Measurements from ENCODE around the gene SHISA7.
A peak's percentile ranks its signal among the peaks of the same experiment; 100 is the strongest.
"Not testable (repeated sequence)": the region's sequence is repeated elsewhere in the genome, so short reads cannot be mapped to it uniquely, and the experiment has no call there.

Gene SHISA7

GRCh38 chr19:55419624-55420236, 23.4 kb downstream of the SHISA7 start:
- no peak for DNase-seq (ENCODE audit: low read depth, low spot score)
- CTCF ChIA-PET = interaction anchor here (0.9 to 5.2 kb wide), 10 partner anchors 9 to 332 kb away, joined by 3 to 90 read pairs (median 6); partner anchors contain the start of gene ZNF865
- no peak for TF ChIP-seq CTCF (IDR thresholded peaks at IDR 0.05; ENCODE audit: insufficient read depth, low read length, missing control alignments)
- H3K4me3 ChIP-seq (ENCODE audit: low read depth, low read length) = no peak overlapping the region
- POLR2A ChIA-PET = interaction anchor here (0.6 to 2.8 kb wide), 2 partner anchors 12 to 302 kb away, joined by 3 to 15 read pairs; partner anchors contain the start of gene UBE2S

DNA sequence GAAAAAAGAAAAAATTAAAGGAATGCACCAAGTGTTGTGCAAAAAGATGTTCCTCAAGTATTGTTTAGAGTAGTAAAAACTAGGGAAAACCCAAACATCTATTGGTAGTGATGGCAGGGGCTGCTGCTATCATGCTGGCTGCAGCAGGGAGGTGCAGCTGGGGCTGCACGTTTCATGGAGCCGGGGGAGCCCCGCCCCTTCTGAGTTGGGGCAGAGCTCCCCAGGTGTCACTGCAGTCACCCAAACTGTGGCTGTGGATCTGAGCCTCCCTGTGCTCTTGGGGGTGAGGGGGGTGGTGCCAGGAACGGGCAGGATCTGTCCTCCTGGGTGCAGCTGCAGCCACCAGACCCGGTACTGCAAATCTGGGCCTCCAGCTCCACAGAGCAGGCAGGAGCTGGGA, 24.0 kb downstream of the SHISA7 start:
- no peak overlapping the region for H3K4me3 ChIP-seq (ENCODE audit: low read depth, low read length)
- ChIA-PET CTCF (interaction anchor here (0.8 to 5.2 kb wide), 22 partner anchors 9 to 331 kb away, joined by 3 to 90 read pairs (median 6); partner anchors contain the start of genes PPP6R1, UBE2S and ZNF865), POLR2A (interaction anchor here (2.8 kb wide), 1 partner anchor 12 kb away, joined by 15 read pairs; the partner anchor contains the start of gene UBE2S)
- DNase-seq (ENCODE audit: low read depth, low spot score) = no peak
- no peak for TF ChIP-seq CTCF (IDR thresholded peaks at IDR 0.05; ENCODE audit: insufficient read depth, low read length, missing control alignments)

DNA sequence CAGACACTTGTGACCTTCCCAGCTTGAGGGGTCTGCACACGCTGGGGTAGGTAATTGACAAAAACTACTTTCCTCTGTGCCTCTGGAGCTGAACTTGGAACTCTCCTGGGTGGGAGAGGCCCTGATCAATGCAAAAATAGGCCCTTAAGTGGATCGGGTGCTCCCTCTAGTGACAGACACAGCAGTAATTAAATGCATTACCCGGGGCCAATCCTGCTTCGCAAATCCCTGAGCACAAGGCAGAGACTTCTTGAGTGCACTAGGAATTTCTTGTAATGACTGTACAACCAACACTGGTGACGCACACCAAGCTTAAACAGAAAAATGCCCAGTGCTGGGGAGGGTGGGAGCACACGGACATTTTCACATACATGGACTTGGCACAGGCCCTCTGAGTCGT, 24.9 kb downstream of the SHISA7 start:
- ChIA-PET POLR2A (interaction anchor here (0.9 to 2.8 kb wide), 2 partner anchors 11 to 159 kb away, joined by 3 to 15 read pairs; partner anchors contain the start of genes PPP6R1 and UBE2S), CTCF (interaction anchor here (0.6 to 5.2 kb wide), 41 partner anchors 9 to 940 kb away, joined by 3 to 90 read pairs (median 5); partner anchors contain the start of genes DNAAF3, KMT5C, PPP6R1 and SSC5D)
- peak; percentile 63 for DNase-seq (ENCODE audit: low read depth, low spot score)
- TF ChIP-seq CTCF (IDR thresholded peaks at IDR 0.05; ENCODE audit: insufficient read depth, low read length, missing control alignments) = peak; percentile 68
- H3K4me3 ChIP-seq (ENCODE audit: low read depth, low read length) = no peak overlapping the region

DNA sequence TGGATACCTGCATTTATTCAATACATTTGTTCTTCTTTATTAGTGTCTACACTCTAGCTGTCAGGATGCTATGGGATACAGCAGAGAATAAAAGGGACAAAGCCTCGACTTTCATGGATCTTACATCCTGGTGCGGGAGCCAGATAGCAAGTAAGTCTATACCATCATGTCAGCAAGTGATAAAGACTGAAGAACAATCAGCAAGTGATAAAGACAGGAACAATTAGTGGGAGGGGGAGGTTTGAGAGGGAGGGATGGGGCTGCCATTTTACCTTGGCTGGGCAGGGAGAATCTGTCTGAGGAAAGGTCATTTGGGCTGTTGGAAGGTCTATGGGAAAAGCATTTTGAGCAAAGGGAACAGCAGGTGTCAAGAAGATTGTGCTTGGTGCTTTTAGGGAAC, 32.9 kb downstream of the SHISA7 start:
- H3K4me3 ChIP-seq (ENCODE audit: low read depth, low read length) = no peak overlapping the region
- no peak for TF ChIP-seq CTCF (IDR thresholded peaks at IDR 0.05; ENCODE audit: insufficient read depth, low read length, missing control alignments)
- no peak for DNase-seq (ENCODE audit: low read depth, low spot score)
- ChIA-PET POLR2A (no interaction called here), CTCF (interaction anchor here (0.8 to 2.8 kb wide), 5 partner anchors 9 to 150 kb away, joined by 3 to 42 read pairs (median 9); no protein-coding TSS in a partner anchor)

- CTCF ChIA-PET = interaction anchor here (0.8 to 2.8 kb wide), 7 partner anchors 10 to 268 kb away, joined by 3 to 42 read pairs (median 6); no protein-coding TSS in a partner anchor
- DNase-seq (ENCODE audit: low read depth, low spot score); H3K4me3 ChIP-seq (ENCODE audit: low read depth, low read length); POLR2A ChIA-PET: not testable (repeated sequence)
These were observed 33.9 kb downstream of the SHISA7 start for GRCh38 chr19:55409179-55409578.

- H3K4me3 ChIP-seq (ENCODE audit: low read depth, low read length) = peak overlapping the region; percentile 58
- POLR2A ChIA-PET = no interaction called here
- no peak for DNase-seq (ENCODE audit: low read depth, low spot score)
- CTCF ChIA-PET = interaction anchor here (0.8 to 2.8 kb wide), 7 partner anchors 10 to 268 kb away, joined by 3 to 42 read pairs (median 6); partner anchors contain the start of gene TMEM238
- no peak for TF ChIP-seq CTCF (IDR thresholded peaks at IDR 0.05; ENCODE audit: insufficient read depth, low read length, missing control alignments)
These were observed 34.6 kb downstream of the SHISA7 start for GRCh38 chr19:55408533-55408872.
